NCI-H1105 treated with DMSO at 0.1 percent for 48 hours (cell line): ENCODE data around the gene TRPM2.

Source experiments
- DNase-seq: peaks from one replicate; lab custom pipeline; 2025; lab: John Stamatoyannopoulos, UW

The TRPM2 gene

GRCh38 chr21:44431300-44431699, 77.9 kb downstream of the TRPM2 start:
- DNase-seq, result no peak

GRCh38 chr21:44432841-44433790, 79.7 kb downstream of the TRPM2 start:
- DNase-seq, result no peak

- DNase-seq, result no peak
Measured at GRCh38 chr21:44433791-44434567, 80.6 kb downstream of the TRPM2 start.

DNA sequence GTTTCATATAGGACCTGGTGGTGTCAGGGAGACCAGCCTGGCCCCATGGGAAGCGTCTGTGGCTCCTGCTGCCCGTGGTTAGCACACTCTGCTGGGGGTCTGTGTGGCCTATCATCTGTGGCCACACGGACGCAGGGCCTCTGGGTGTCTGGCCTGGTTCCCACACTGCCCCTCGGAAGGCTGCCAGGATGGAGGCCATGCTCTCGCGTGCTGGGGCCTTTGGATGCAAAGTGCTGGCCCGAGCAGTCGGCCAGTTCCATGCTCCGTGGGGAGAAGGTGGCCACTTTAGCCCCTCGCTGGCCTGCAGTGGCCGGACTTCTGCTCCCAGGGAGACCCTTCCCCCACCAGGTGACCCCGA, 81.1 kb downstream of the TRPM2 start:
- DNase-seq, result no peak

- no peak for DNase-seq
Measured at GRCh38 chr21:44434936-44435635, 81.7 kb downstream of the TRPM2 start.

- DNase-seq, result no peak
Measured at GRCh38 chr21:44436111-44436611, 82.7 kb downstream of the TRPM2 start.

GRCh38 chr21:44436958-44437357, 83.5 kb downstream of the TRPM2 start:
- DNase-seq, result no peak

DNA sequence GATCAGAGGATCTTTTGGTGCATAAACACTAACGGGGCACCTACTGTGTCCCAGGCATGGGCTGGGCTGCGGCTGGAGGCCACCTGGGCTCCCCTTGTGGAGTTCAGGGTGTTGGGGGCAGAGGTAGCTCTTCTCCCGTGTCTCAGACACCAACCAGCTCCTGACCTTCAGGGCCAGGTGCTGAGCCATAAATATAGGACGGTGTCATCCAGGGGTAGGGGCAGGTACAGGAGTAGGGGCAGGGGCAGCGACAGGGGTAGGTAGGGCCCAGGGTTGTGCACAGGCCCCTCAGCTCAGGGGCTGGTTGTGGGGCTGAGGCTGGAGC, 83.9 kb downstream of the TRPM2 start:
- no peak for DNase-seq

DNA sequence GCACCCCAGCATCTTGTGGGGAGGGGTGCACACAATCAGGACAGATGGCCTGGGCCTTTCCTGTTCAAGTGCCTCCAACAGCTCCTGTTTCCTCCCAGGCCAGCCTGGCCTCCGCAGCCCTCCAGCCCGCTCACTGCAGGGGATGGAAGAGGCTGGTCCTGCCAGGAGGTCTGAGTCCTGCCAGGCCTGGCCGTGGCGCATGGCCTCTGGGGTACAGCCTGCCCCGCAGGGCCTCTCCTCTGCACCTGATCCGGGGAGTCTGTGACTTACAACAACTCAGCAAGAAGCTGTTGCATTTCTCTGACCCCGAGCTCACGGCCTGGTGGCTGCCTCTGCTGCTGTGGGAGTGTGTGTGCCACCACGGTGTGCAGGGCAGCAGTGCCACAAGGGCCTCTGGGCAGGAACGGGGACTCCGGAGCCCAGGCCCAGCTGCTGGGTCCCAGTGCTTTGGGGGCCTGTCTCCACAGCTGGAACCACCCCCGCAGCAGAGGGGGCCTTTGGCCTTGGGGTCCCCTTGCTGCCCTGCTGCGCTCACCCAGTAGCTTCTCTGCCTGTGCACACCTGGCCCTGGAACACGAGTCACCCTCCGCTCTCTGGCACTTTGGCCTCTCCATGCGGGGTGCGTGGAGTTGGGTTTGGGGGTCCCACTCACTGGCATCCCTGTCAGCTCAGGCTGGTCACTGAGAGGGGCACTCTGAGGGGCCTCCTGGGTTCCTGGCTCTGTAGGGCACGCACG, 84.4 kb downstream of the TRPM2 start:
- DNase-seq, result no peak

GRCh38 chr21:44438531-44439210, 85.2 kb downstream of the TRPM2 start:
- DNase-seq, result no peak

DNA sequence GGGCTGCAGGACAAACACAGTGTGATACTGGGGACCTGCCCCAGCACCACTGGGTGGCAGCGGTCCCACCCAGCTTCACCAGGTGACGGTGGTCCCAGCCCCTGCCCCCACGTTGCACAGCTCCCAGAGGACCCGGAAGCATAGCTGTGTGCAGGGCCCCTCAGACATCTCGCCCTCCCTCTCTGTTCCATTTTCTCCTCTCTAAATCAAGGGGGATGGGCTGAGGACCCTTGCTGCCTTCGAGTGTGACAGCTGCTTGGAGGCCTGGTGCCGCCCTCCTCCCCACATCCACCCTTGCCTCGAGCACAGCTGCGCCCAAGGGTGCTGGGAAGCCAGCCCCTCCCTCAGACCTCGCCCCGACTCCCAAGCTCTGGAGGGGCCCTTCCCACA, 85.8 kb downstream of the TRPM2 start:
- no peak for DNase-seq

- no peak for DNase-seq
Measured at GRCh38 chr21:44440241-44441040, 87.0 kb downstream of the TRPM2 start.

DNA sequence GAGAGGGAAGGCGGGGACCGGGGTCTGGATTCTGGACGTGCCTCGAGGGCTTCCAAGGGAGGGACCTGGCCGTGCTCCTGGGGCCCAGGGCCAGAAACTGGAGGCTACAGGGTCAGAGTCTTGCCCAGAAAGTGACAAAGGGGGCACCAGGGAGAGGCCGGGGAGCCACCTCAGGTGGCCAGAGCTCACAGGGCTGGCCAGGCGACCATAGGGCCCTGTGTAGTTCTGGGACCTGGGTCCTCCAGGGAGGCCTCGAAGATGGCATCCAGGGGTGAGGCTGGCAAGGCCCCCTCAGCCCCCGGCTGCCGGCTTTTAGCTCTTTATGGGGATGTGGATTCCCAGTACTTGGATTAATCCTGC, 87.6 kb downstream of the TRPM2 start:
- DNase-seq, result no peak

GRCh38 chr21:44441581-44442265, 88.3 kb downstream of the TRPM2 start:
- DNase-seq, result no peak

DNA sequence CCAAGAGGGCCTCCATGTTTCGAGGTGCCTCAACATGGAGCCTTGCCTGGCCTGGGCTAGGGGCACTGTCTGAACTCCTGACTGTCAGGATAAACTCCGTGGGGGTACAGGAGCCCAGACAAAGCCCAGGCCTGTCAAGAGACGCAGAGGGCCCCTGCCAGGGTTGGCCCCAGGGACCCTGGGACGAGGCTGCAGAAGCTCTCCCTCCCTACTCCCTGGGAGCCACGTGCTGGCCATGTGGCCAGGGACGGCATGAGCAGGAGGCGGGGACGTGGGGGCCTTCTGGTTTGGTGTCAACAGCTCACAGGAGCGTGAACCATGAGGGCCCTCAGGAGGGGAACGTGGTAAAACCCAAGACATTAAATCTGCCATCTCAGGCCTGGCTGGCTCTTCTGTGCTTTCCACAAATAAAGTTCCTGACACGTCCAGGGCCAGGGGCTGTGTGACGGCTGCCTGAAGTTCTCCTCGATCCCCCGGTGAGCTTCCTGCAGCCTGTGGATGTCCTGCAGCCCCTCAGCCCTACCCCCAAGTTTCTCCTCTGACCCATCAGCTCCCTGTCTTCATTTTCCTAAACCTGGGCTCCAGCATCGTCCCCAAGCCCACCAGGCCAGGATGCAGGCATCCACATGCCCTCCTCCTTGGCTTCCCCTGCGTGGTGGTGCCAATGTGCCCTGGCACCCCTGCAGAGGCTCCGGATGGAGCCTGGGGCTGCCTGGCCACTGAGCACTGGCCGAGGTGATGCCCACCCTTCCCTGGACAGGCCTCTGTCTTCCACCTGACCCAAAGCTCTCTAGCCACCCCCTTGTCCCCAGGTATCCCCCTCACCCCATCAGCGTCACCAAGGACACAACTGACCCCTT, 89.1 kb downstream of the TRPM2 start:
- DNase-seq, result no peak

GRCh38 chr21:44443291-44443890, 90.0 kb downstream of the TRPM2 start:
- no peak for DNase-seq

DNA sequence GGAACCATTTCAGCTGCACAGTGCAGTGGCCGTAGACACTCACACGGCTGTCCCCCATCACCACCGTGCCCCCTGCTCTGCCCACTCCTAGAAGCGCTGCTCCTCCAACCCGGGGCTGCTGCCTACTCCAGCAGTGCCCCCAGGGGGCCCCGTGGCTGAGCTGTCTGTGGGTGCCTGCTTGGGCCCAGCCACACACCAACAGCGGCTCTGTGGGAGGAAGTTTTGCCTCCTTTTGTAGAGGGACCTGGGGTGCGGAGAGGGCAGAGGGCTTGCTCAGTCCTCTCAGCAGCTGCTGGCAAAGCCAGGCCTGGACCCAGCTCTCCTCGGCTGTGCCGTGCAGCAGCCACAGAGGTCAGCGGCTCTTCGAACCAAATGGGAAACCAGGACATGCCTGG, 90.5 kb downstream of the TRPM2 start:
- DNase-seq, result no peak

- no peak for DNase-seq
Measured at GRCh38 chr21:44444286-44444931, 91.0 kb downstream of the TRPM2 start.
